Osteoblast (primary cell): ENCODE measurements around the gene HLA-DMB. TPM values are rescaled to one million over a fixed set of nuclear protein-coding genes. Genes with fewer than 3 reads are reported as not detected.

Experiments used
- DNase-seq: peaks from one replicate; pipeline ENCODE4 v3.0.0; 2011; ENCODE audit warnings: low spot score, mixed read lengths; ENCODE audit not compliant: insufficient read length; ENCODE audit errors: missing footprints
- H2AFZ ChIP-seq: 2 replicates; pipeline ENCODE4 v1.6.0; 2011; ENCODE audit warnings: mild to moderate bottlenecking, low read length
- H3K27ac ChIP-seq: 2 replicates; pipeline ENCODE4 v1.5.1; 2011; ENCODE audit warnings: mild to moderate bottlenecking, low read depth, low read length, moderate library complexity
- H3K27me3 ChIP-seq: 2 replicates; pipeline ENCODE4 v1.6.0; 2012; ENCODE audit warnings: mild to moderate bottlenecking, control low read depth, inconsistent platforms, low read length, moderate library complexity; ENCODE audit not compliant: insufficient read depth
- H3K36me3 ChIP-seq: 2 replicates; pipeline ENCODE4 v1.5.1; 2011; ENCODE audit warnings: mild to moderate bottlenecking, low read length, control low read depth, moderate library complexity; ENCODE audit not compliant: insufficient read depth
- H3K4me1 ChIP-seq: 2 replicates; pipeline ENCODE4 v1.5.1; 2011; ENCODE audit warnings: mild to moderate bottlenecking, low read length, control low read depth, moderate library complexity; ENCODE audit not compliant: insufficient read depth
- H3K4me2 ChIP-seq: 2 replicates; pipeline ENCODE4 v1.6.0; 2011; ENCODE audit warnings: mild to moderate bottlenecking, low read length; ENCODE audit not compliant: insufficient read depth
- H3K4me3 ChIP-seq: fragments of 200-600 bp; sonication (generic); 3 replicates; pipeline ENCODE4 v1.5.1; 2012; ENCODE audit warnings: mild to moderate bottlenecking, low read length, inconsistent platforms; ENCODE audit not compliant: insufficient read depth
- H3K79me2 ChIP-seq: 2 replicates; pipeline ENCODE4 v1.6.0; 2012; ENCODE audit warnings: mild to moderate bottlenecking, low read length, control low read depth, inconsistent platforms; ENCODE audit not compliant: insufficient read depth
- H3K9me3 ChIP-seq: 2 replicates; pipeline ENCODE4 v1.5.1; 2011; ENCODE audit warnings: low read depth, low read length, control low read depth
- H4K20me1 ChIP-seq: 2 replicates; pipeline ENCODE4 v1.6.0; 2012; ENCODE audit warnings: mild to moderate bottlenecking, low read length, control low read depth; ENCODE audit not compliant: insufficient read depth
- total RNA-seq: library from RNA; depleted of rRNA; stranded (reverse); fragments of >200 nt; gene quantifications from 2 replicates; pipeline ENCODE4 v1.2.3, GENCODE V29; 2012
- TF ChIP-seq, protein P1 (sequence below): IDR thresholded peaks from 2 replicates; pipeline ENCODE4 v1.5.1; 2011; ENCODE audit warnings: mild to moderate bottlenecking, low read depth, low read length, moderate library complexity; ENCODE audit errors: extremely low read depth

The HLA-DMB gene
- total RNA-seq, 1 donor, result 2.2 TPM

DNA sequence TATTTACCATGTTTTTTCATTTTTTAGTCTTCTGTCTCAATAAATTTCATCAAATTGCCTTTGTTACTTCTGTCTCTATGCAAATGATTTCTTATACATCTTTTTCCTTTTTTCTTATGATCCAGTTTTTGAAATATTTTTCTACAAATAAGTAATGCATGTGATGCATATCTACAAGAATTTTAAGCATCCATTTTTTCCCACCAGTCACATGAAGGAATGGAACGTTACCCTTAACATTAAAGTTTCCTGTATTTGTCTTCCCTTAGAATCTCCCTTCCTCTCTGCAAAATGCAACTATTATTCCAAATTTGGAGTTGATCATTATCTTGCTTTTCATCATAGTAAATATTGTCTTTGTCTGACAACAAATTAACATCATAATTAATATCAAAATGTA lies 51.3 kb downstream of the HLA-DMB start:
- H3K4me1 ChIP-seq, result peaks cover 16% of the 10 kb centered on the region
- no peak overlapping the region for H3K4me3 ChIP-seq
- H3K79me2 ChIP-seq, result no peaks in the 10 kb centered on the region
- no peaks in the 10 kb centered on the region for H3K36me3 ChIP-seq
- no peaks in the 10 kb centered on the region for H3K9me3 ChIP-seq
- H3K27ac ChIP-seq, result no peak overlapping the region
- no peaks in the 10 kb centered on the region for H3K27me3 ChIP-seq
- DNase-seq, result no peak
- TF ChIP-seq, protein P1, sequence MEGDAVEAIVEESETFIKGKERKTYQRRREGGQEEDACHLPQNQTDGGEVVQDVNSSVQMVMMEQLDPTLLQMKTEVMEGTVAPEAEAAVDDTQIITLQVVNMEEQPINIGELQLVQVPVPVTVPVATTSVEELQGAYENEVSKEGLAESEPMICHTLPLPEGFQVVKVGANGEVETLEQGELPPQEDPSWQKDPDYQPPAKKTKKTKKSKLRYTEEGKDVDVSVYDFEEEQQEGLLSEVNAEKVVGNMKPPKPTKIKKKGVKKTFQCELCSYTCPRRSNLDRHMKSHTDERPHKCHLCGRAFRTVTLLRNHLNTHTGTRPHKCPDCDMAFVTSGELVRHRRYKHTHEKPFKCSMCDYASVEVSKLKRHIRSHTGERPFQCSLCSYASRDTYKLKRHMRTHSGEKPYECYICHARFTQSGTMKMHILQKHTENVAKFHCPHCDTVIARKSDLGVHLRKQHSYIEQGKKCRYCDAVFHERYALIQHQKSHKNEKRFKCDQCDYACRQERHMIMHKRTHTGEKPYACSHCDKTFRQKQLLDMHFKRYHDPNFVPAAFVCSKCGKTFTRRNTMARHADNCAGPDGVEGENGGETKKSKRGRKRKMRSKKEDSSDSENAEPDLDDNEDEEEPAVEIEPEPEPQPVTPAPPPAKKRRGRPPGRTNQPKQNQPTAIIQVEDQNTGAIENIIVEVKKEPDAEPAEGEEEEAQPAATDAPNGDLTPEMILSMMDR, result no peak
- H3K4me2 ChIP-seq, result no peak overlapping the region
- H2AFZ ChIP-seq, result no peak overlapping the region
- H4K20me1 ChIP-seq, result no peaks in the 10 kb centered on the region

DNA sequence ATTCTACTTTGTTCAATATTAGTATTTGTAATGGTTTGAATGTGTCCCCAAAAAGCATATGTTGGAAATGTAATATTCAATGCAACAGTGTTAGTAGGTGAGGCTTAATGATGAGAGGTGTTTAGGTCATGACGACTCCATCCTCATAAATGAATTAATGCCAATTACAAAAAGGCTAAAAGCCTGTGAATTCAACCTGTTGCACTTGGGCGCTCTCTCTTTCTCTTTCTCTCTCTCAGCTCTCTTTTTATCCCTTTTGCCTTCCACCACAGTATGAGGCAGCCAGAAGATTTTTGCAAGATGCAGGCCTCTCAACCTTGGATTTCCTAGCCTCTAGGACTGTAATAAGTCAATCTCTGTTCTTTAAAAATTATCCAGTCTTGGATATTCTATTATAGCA lies 52.3 kb downstream of the HLA-DMB start:
- DNase-seq, result no peak
- Histone ChIP-seq H3K4me1 (peaks cover 25% of the 10 kb centered on the region), H3K4me2 (no peak overlapping the region), H3K79me2 (no peaks in the 10 kb centered on the region), H3K27me3 (no peaks in the 10 kb centered on the region), H3K27ac (no peak overlapping the region), H4K20me1 (no peaks in the 10 kb centered on the region), H3K4me3 (no peak overlapping the region), H2AFZ (no peak overlapping the region), H3K9me3 (no peaks in the 10 kb centered on the region), H3K36me3 (no peaks in the 10 kb centered on the region)
- TF ChIP-seq, protein P1, result no peak

DNA sequence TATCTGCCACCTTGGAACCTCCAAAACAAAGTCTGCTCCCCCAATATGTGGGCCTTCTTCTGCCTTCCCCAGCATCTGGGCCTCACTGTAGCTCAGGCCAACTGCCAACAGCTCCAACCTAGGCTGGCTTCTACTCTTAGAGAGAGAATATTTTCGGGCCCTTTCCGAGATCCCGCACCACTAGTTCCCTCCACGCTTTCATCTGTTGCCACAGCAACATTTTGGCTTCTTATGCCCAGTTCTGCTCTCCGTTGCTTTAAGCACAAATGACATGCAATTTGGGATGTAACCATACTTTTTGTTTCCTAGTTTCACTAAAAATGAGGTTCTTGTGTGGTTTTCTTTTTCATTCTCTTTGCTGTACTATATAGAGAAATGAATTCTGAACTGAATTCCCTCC lies 53.2 kb downstream of the HLA-DMB start:
- H3K9me3 ChIP-seq, result no peaks in the 10 kb centered on the region
- no peaks in the 10 kb centered on the region for H4K20me1 ChIP-seq
- no peak overlapping the region for H3K27ac ChIP-seq
- no peak for DNase-seq
- no peak overlapping the region for H3K4me2 ChIP-seq
- TF ChIP-seq, protein P1, result no peak
- H3K4me1 ChIP-seq, result peaks cover 35% of the 10 kb centered on the region
- H3K4me3 ChIP-seq, result no peak overlapping the region
- H3K36me3 ChIP-seq, result no peaks in the 10 kb centered on the region
- no peaks in the 10 kb centered on the region for H3K79me2 ChIP-seq
- no peaks in the 10 kb centered on the region for H3K27me3 ChIP-seq
- no peak overlapping the region for H2AFZ ChIP-seq

DNA sequence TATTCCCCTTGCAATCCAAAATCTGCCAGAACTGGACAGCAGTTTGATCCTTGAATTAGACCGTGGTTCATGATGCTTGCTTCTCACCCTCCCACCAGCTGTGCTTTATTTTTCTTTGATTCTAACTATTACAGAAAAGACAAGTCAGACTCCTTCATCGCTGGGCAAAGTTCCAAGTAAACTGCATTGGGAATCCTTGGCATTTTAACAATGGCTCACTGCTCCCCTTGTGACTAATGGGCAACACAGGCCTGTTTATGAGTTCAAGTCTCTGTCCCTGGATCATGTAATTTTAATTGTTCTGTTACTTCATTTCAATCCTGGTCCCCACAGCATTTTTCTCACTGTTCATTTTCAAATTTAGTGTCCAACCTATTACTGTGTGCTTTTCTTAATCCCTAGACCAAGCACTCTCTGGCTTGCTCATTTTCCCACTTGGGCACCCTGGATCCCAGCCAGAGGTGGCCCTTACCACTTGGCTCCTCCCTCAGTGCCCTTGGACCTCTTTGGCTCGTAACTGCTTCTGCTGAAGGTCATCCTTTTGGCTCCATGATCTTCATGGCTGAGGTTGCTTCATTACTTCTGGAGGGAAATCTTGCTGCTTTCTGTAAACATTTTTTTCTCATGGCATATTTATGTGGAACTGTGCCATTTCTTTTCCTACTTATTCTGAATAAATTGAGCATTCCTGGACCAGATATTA lies 54.0 kb downstream of the HLA-DMB start:
- Histone ChIP-seq H3K79me2 (no peaks in the 10 kb centered on the region), H3K36me3 (no peaks in the 10 kb centered on the region), H3K4me2 (peak overlapping the region; percentile 1), H3K9me3 (no peaks in the 10 kb centered on the region), H2AFZ (no peak overlapping the region), H3K27ac (peak overlapping the region; percentile 15), H3K4me1 (peaks cover 38% of the 10 kb centered on the region), H4K20me1 (no peaks in the 10 kb centered on the region), H3K4me3 (no peak overlapping the region), H3K27me3 (no peaks in the 10 kb centered on the region)
- TF ChIP-seq, protein P1, result no peak
- DNase-seq, result peak; percentile 73
